Femur (tissue), 1 donor: ENCODE results near the gene ZFTA.

ENCODE experiments used
- DNase-seq: peaks from one replicate; pipeline ENCODE4 v3.0.0-alpha.2; 2017

The ZFTA gene

DNA sequence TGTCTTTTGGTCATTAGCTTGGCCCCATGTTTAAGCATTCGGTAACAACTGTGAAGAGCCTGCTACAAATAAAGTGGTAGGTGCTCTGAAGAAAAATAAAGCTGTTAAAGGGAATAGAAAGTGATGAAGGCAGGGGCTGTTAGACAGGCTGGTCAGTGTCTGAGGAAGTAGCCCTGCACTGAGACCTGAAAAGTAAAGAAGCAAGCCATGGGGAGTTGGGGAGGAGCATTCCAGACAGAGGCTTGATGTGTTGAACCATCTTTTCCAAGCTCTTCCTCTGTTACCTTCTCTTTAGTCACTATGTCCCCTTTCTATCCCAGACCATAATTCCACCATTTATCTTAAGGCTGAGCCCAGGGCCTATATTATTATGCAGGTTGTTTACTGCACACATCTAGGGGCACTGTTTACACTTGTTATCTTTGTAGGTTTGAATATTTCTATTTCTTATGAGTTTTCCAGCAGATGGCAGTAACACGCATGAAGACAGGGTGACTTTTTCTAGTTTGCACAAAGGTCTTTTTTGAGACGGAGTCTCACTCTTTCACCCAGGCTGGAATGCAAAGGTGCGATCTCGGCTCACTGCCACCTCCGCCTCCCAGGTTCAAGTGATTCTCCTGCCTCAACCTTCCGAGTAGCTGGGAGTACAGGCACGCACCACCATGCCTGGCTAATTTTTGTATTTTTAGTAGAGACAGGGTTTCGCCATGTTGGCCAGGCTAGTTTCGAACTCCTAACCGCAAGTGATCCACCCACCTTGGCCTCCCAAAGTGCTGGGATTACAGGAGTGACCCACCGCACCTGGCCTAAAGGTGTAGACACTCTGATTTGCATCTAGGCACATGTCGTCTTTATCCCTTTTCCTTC is 23.0 kb downstream of the ZFTA start:
- DNase-seq: no peak

DNA sequence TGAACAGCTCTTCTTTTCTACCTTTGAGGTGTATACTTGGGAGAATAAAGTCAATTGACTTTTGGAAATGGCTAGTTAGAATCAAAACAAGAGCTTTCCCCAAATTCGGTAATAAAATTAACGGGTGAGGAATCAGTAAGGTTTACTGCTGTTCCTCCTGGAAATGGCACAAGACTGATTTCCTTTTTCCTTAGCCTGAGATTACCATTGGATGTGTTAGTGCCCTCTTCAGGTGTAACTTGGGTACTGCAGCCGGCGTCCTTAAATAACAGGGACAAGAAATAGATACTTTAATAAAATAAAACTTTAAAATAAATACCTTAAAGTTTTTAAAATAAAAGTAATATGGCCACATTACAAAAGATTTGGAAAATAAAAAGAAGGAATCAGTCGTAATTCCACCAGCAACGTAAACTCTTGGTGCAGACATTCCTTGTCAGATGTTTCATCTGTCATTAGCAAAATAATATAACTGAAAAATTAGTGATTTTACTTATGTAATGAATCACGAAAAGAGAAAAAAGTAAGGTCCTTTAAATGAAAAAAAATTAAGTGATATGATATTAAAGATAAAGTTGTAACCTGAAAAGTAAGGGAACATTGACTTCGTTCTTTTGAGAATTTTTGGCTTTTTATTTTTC is 29.7 kb downstream of the ZFTA start:
- DNase-seq: peak; percentile 74

- DNase-seq: no peak
Observed at GRCh38 chr11:63737718-63738117, 30.9 kb downstream of the ZFTA start.

GRCh38 chr11:63736864-63737263 is 31.7 kb downstream of the ZFTA start:
- no peak for DNase-seq

- no peak for DNase-seq
Observed at GRCh38 chr11:63729326-63729725, 39.2 kb downstream of the ZFTA start.

DNA sequence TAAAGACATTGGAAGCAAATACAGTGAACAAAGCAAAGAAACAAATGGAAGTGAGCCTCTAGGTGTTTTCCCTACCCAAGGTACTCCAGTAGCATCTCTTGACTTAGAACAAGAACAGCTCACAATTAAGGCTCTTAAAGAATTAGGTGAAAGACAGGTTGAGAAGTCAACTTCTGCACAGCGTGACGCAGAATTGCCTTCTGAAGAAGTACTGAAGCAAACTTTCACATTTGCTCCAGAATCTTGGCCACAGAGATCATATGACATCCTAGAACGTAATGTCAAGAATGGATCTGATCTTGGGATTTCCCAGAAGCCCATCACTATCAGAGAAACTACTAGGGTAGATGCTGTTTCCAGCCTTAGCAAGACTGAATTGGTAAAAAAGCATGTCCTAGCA is 48.0 kb downstream of the ZFTA start:
- DNase-seq: no peak

DNA sequence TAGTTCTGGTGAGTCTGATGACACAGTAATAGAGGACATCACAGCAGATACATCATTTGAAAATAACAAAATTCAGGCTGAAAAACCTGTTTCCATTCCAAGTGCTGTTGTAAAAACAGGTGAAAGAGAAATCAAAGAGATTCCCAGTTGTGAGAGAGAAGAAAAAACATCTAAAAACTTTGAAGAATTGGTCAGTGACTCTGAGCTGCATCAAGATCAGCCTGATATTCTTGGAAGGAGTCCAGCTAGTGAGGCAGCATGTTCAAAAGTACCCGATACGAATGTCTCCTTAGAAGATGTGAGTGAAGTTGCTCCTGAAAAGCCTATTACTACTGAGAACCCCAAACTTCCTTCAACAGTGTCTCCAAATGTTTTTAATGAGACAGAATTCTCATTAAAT is 48.6 kb downstream of the ZFTA start:
- no peak for DNase-seq

- DNase-seq: no peak
Observed at GRCh38 chr11:63719001-63719400, 49.6 kb downstream of the ZFTA start.
